Activated naive CD8-positive, alpha-beta T cell (primary cell): Measurements from ENCODE around the gene BICD1.
A peak's percentile ranks its signal among the peaks of the same experiment; 100 is the strongest.
"Not testable (repeated sequence)": the region's sequence is repeated elsewhere in the genome, so short reads cannot be mapped to it uniquely, and the experiment has no call there.

ENCODE experiments used
- H3K27ac Mint-ChIP-seq: one replicate; pipeline ENCODE4 v1.8.0; 2021; ENCODE audit warnings: mixed read lengths
- H3K27me3 Mint-ChIP-seq: one replicate; pipeline ENCODE4 v1.8.0; 2021; ENCODE audit warnings: mixed read lengths
- H3K36me3 Mint-ChIP-seq: one replicate; pipeline ENCODE4 v1.8.0; 2021; ENCODE audit warnings: mixed read lengths
- H3K4me1 Mint-ChIP-seq: one replicate; pipeline ENCODE4 v1.8.0; 2021; ENCODE audit warnings: low read depth, mixed read lengths
- H3K4me3 Mint-ChIP-seq: one replicate; pipeline ENCODE4 v1.8.0; 2021; ENCODE audit warnings: mild to moderate bottlenecking, mixed read lengths
- H3K9me3 Mint-ChIP-seq: one replicate; pipeline ENCODE4 v1.8.0; 2021; ENCODE audit warnings: low read depth, mixed read lengths

BICD1 gene

GRCh38 chr12:32087306-32087705 is 19.3 kb upstream of the BICD1 start:
- Mint-ChIP-seq H3K36me3 (no peaks in the 10 kb centered on the region), H3K4me3 (no peak overlapping the region), H3K27ac (no peak overlapping the region), H3K9me3 (no peaks in the 10 kb centered on the region), H3K4me1 (no peaks in the 10 kb centered on the region), H3K27me3 (no peaks in the 10 kb centered on the region)

GRCh38 chr12:32089156-32089555 is 17.5 kb upstream of the BICD1 start:
- H3K4me1 Mint-ChIP-seq = no peaks in the 10 kb centered on the region
- H3K9me3 Mint-ChIP-seq = no peaks in the 10 kb centered on the region
- H3K27ac Mint-ChIP-seq = no peak overlapping the region
- H3K4me3 Mint-ChIP-seq = no peak overlapping the region
- H3K27me3 Mint-ChIP-seq = no peaks in the 10 kb centered on the region
- no peaks in the 10 kb centered on the region for H3K36me3 Mint-ChIP-seq

DNA sequence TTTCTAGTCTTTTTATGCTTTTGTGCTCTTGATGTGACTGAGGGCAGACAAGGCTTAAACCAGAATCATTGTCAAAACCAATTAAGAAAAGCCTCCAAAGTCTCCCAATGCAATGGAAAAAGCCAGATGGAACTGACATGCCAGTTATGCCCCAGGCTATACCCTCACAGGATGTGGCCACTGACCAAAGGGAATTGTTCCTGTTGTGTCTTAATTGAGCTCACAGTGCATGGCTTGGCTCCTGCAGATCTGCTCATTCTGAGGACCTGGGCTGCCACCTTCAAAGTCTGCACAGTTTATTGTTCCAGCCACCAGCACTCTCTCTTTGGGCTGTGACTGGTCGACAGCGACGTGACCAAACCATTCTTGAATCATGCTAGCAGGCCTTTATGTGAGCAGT is 17.1 kb upstream of the BICD1 start:
- no peaks in the 10 kb centered on the region for H3K36me3 Mint-ChIP-seq

GRCh38 chr12:32091696-32092095 is 15.0 kb upstream of the BICD1 start:
- no peak overlapping the region for H3K4me3 Mint-ChIP-seq
- no peaks in the 10 kb centered on the region for H3K27me3 Mint-ChIP-seq
- H3K4me1 Mint-ChIP-seq = no peaks in the 10 kb centered on the region
- H3K9me3 Mint-ChIP-seq = no peaks in the 10 kb centered on the region
- H3K36me3 Mint-ChIP-seq = no peaks in the 10 kb centered on the region
- H3K27ac Mint-ChIP-seq = no peak overlapping the region

More for the DNA sequence above, 17.1 kb upstream of the BICD1 start:
- H3K27ac Mint-ChIP-seq = no peak overlapping the region
- H3K9me3 Mint-ChIP-seq = no peaks in the 10 kb centered on the region
- H3K4me3 Mint-ChIP-seq = no peak overlapping the region
- H3K4me1 Mint-ChIP-seq = no peaks in the 10 kb centered on the region
- H3K27me3 Mint-ChIP-seq = no peaks in the 10 kb centered on the region

DNA sequence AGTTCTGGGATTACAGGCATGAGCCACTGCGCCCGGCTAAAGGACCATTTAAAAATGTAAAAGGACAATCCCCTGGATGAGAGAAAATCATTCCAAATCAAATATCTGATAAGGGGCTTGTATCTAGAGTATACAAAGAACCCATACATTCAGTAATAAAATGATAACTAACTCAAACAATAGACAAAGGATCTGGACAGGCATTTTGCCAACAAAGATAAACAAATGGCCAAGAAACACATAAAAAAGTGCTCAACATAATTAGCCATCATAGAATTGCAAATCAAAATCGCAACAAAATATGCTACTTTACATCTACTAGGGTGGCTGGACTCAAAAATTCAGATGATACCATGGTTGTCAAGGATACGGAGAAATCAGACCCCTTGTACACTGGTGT is 8.5 kb upstream of the BICD1 start:
- H3K27ac Mint-ChIP-seq = no peak overlapping the region
- no peaks in the 10 kb centered on the region for H3K9me3 Mint-ChIP-seq
- H3K27me3 Mint-ChIP-seq = no peaks in the 10 kb centered on the region
- H3K4me3 Mint-ChIP-seq = no peak overlapping the region
- no peaks in the 10 kb centered on the region for H3K36me3 Mint-ChIP-seq
- no peaks in the 10 kb centered on the region for H3K4me1 Mint-ChIP-seq

DNA sequence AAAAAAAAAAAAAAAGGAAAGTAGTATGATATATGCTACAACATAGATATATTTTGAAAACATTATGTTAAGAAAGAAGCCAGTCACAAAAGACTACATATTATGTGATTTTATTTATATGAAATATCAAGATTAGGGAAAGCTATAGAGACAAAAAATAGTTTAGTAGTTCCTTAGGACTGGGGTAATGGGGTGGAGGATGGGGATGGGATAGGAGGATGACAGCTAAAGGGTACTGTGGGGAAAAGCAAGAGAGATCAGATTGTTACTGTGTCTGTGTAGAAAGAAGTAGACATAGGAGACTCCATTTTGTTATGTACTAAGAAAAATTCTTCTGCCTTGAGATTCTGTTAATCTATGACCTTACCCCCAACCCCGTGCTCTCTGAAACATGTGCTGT is 7.4 kb upstream of the BICD1 start:
- H3K9me3 Mint-ChIP-seq, H3K4me1 Mint-ChIP-seq, H3K4me3 Mint-ChIP-seq, H3K27me3 Mint-ChIP-seq, H3K27ac Mint-ChIP-seq, H3K36me3 Mint-ChIP-seq: not testable (repeated sequence)

GRCh38 chr12:32100361-32100760 is 6.3 kb upstream of the BICD1 start:
- Mint-ChIP-seq H3K9me3 (no peaks in the 10 kb centered on the region), H3K27ac (no peak overlapping the region), H3K4me3 (no peak overlapping the region), H3K4me1 (no peaks in the 10 kb centered on the region), H3K27me3 (no peaks in the 10 kb centered on the region), H3K36me3 (no peaks in the 10 kb centered on the region)

GRCh38 chr12:32100888-32101287 is 5.8 kb upstream of the BICD1 start:
- Mint-ChIP-seq H3K27ac (no peak overlapping the region), H3K4me1 (peaks cover under 1% of the 10 kb centered on the region), H3K9me3 (no peaks in the 10 kb centered on the region), H3K27me3 (no peaks in the 10 kb centered on the region), H3K4me3 (no peak overlapping the region), H3K36me3 (no peaks in the 10 kb centered on the region)

DNA sequence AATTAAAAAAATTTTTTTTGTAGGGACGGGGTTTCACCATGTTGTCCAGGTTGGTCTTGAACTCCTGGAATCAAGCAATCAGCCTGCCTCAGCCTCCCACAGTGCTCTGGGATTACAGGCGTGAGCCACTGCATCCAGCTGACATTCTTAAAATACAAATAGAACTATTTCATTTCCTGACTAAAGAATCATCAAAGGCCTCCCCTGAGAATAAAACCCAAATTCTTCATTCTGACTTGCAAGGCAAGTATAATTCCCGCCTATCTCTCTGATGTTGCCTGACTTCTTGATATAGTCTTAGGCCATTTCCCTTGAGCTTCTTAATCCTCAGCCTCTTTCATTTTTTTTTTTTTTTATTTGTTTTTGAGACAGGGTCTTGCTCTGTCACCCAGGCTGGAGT is 4.4 kb upstream of the BICD1 start:
- Mint-ChIP-seq H3K9me3 (no peaks in the 10 kb centered on the region), H3K27me3 (no peaks in the 10 kb centered on the region), H3K4me1 (peaks cover 4% of the 10 kb centered on the region), H3K27ac (no peak overlapping the region), H3K4me3 (no peak overlapping the region), H3K36me3 (no peaks in the 10 kb centered on the region)

GRCh38 chr12:32104572-32105355 is 1.9 kb upstream of the BICD1 start:
- Mint-ChIP-seq H3K27ac (no peak overlapping the region), H3K9me3 (no peaks in the 10 kb centered on the region), H3K4me1 (peaks cover 20% of the 10 kb centered on the region), H3K36me3 (no peaks in the 10 kb centered on the region), H3K27me3 (no peaks in the 10 kb centered on the region), H3K4me3 (no peak overlapping the region)

- H3K36me3 Mint-ChIP-seq = no peaks in the 10 kb centered on the region
- peak overlapping the region; percentile 95 for H3K27ac Mint-ChIP-seq
- peaks cover 24% of the 10 kb centered on the region for H3K4me1 Mint-ChIP-seq
- H3K27me3 Mint-ChIP-seq = no peaks in the 10 kb centered on the region
- no peaks in the 10 kb centered on the region for H3K9me3 Mint-ChIP-seq
- peak overlapping the region; percentile 95 for H3K4me3 Mint-ChIP-seq
Measured at GRCh38 chr12:32105986-32106516, 596 bp upstream of the BICD1 start.

- peaks cover 24% of the 10 kb centered on the region for H3K4me1 Mint-ChIP-seq
- H3K27me3 Mint-ChIP-seq = no peaks in the 10 kb centered on the region
- peak overlapping the region; percentile 95 for H3K4me3 Mint-ChIP-seq
- H3K9me3 Mint-ChIP-seq = no peaks in the 10 kb centered on the region
- H3K36me3 Mint-ChIP-seq = peaks cover 5% of the 10 kb centered on the region
- peak overlapping the region; percentile 85 for H3K27ac Mint-ChIP-seq
Measured at GRCh38 chr12:32107359-32108267, 966 bp downstream of the BICD1 start.

GRCh38 chr12:32108787-32109186 is 2.1 kb downstream of the BICD1 start:
- no peaks in the 10 kb centered on the region for H3K9me3 Mint-ChIP-seq
- no peak overlapping the region for H3K27ac Mint-ChIP-seq
- no peaks in the 10 kb centered on the region for H3K27me3 Mint-ChIP-seq
- peaks cover 27% of the 10 kb centered on the region for H3K4me1 Mint-ChIP-seq
- peak overlapping the region; percentile 77 for H3K4me3 Mint-ChIP-seq
- H3K36me3 Mint-ChIP-seq = peaks cover 7% of the 10 kb centered on the region

DNA sequence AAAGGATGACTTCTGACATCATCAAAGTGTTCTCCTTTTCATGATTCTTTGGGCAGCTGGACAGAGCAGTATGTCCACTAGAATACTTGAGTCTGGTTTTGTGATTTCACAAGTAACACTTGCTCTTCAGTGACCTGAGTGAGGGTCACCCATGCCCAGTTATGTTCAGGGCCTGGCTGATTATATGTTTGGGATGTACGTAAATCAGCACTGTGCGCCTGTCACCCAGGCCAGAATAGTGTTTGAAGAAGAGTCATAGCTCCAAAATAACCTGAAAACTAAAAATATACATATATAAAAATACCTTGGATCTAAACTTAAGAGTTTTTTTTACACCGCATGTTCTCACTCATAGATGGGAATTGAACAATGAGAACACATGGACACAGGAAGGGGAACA is 3.8 kb downstream of the BICD1 start:
- no peak overlapping the region for H3K27ac Mint-ChIP-seq
- no peak overlapping the region for H3K4me3 Mint-ChIP-seq
- no peaks in the 10 kb centered on the region for H3K9me3 Mint-ChIP-seq
- H3K36me3 Mint-ChIP-seq = peaks cover 7% of the 10 kb centered on the region
- no peaks in the 10 kb centered on the region for H3K27me3 Mint-ChIP-seq
- peaks cover 29% of the 10 kb centered on the region for H3K4me1 Mint-ChIP-seq

- no peak overlapping the region for H3K4me3 Mint-ChIP-seq
- H3K9me3 Mint-ChIP-seq = no peaks in the 10 kb centered on the region
- no peaks in the 10 kb centered on the region for H3K27me3 Mint-ChIP-seq
- peaks cover 9% of the 10 kb centered on the region for H3K36me3 Mint-ChIP-seq
- H3K4me1 Mint-ChIP-seq = peaks cover 31% of the 10 kb centered on the region
- H3K27ac Mint-ChIP-seq = no peak overlapping the region
Measured at GRCh38 chr12:32110942-32111341, 4.3 kb downstream of the BICD1 start.
